Measurements from ENCODE around the gene ZXDC. TPM values are rescaled to one million over a fixed set of nuclear protein-coding genes. Genes with fewer than 3 reads are reported as not detected.

Gene ZXDC
- total RNA-seq, 1 experiment from 2014 or later: 37.2 TPM

GRCh38 chr3:126452213-126452612 lies 23.5 kb downstream of the ZXDC start:
- TF ChIP-seq CTCF (IDR thresholded peaks at IDR 0.05; ENCODE audit: unreplicated experiment): no peak
- H3K4me1 Mint-ChIP-seq (ENCODE audit: insufficient read depth, unreplicated experiment): no peaks in the 10 kb centered on the region
- no peaks in the 10 kb centered on the region for H3K27me3 Mint-ChIP-seq (ENCODE audit: insufficient read depth, unreplicated experiment)
- ChIA-PET CTCF (interaction anchor here (0.7 kb wide), 2 partner anchors 11 to 23 kb away, joined by 3 read pairs; no protein-coding TSS in a partner anchor), POLR2A (interaction anchor here (1.4 kb wide), 1 partner anchor 20 kb away, joined by 3 read pairs; no protein-coding TSS in a partner anchor)
- BruUV-seq (replicated peaks): no TSS peak
- H3K4me3 Mint-ChIP-seq (ENCODE audit: unreplicated experiment): no peak overlapping the region
- peaks cover 64% of the 10 kb centered on the region for H3K36me3 Mint-ChIP-seq (ENCODE audit: insufficient read depth, unreplicated experiment)
- DNase-seq (ENCODE audit: unreplicated experiment): no peak
- H3K27ac Mint-ChIP-seq (ENCODE audit: low read depth, unreplicated experiment): no peak overlapping the region
- intact Hi-C loops (cut with micrococcal nuclease): no loop called here
- no peaks in the 10 kb centered on the region for H3K9me3 Mint-ChIP-seq (ENCODE audit: unreplicated experiment)

GRCh38 chr3:126451511-126451910 lies 24.2 kb downstream of the ZXDC start:
- no peak for TF ChIP-seq CTCF (IDR thresholded peaks at IDR 0.05; ENCODE audit: unreplicated experiment)
- CTCF ChIA-PET: interaction anchor here (0.5 to 0.7 kb wide), 3 partner anchors 12 to 44 kb away, joined by 3 to 4 read pairs (median 3); no protein-coding TSS in a partner anchor
- no peaks in the 10 kb centered on the region for H3K9me3 Mint-ChIP-seq (ENCODE audit: unreplicated experiment)
- H3K36me3 Mint-ChIP-seq (ENCODE audit: insufficient read depth, unreplicated experiment): peaks cover 66% of the 10 kb centered on the region
- no TSS peak for BruUV-seq (replicated peaks)
- no peak overlapping the region for H3K4me3 Mint-ChIP-seq (ENCODE audit: unreplicated experiment)
- POLR2A ChIA-PET: interaction anchor here (1.1 kb wide), 1 partner anchor 21 kb away, joined by 4 read pairs; no protein-coding TSS in a partner anchor
- no peaks in the 10 kb centered on the region for H3K27me3 Mint-ChIP-seq (ENCODE audit: insufficient read depth, unreplicated experiment)
- no peak overlapping the region for H3K27ac Mint-ChIP-seq (ENCODE audit: low read depth, unreplicated experiment)
- DNase-seq (ENCODE audit: unreplicated experiment): no peak
- H3K4me1 Mint-ChIP-seq (ENCODE audit: insufficient read depth, unreplicated experiment): no peaks in the 10 kb centered on the region
- intact Hi-C loops (cut with micrococcal nuclease): no loop called here

GRCh38 chr3:126450744-126451143 lies 24.9 kb downstream of the ZXDC start:
- POLR2A ChIA-PET: interaction anchor here (1.1 kb wide), 1 partner anchor 21 kb away, joined by 4 read pairs; no protein-coding TSS in a partner anchor
- TF ChIP-seq CTCF (IDR thresholded peaks at IDR 0.05; ENCODE audit: unreplicated experiment): no peak

GRCh38 chr3:126450219-126450618 lies 25.5 kb downstream of the ZXDC start:
- intact Hi-C loops (cut with micrococcal nuclease): no loop called here
- ChIA-PET CTCF (interaction anchor here (0.9 kb wide), 1 partner anchor 58 kb away, joined by 3 read pairs; no protein-coding TSS in a partner anchor), POLR2A (no interaction called here)
- Mint-ChIP-seq H3K36me3 (ENCODE audit: insufficient read depth, unreplicated experiment) (peaks cover 53% of the 10 kb centered on the region), H3K27me3 (ENCODE audit: insufficient read depth, unreplicated experiment) (no peaks in the 10 kb centered on the region), H3K4me1 (ENCODE audit: insufficient read depth, unreplicated experiment) (no peaks in the 10 kb centered on the region), H3K4me3 (ENCODE audit: unreplicated experiment) (no peak overlapping the region), H3K9me3 (ENCODE audit: unreplicated experiment) (no peaks in the 10 kb centered on the region), H3K27ac (ENCODE audit: low read depth, unreplicated experiment) (no peak overlapping the region)
- BruUV-seq (replicated peaks): no TSS peak
- DNase-seq (ENCODE audit: unreplicated experiment): no peak
- TF ChIP-seq CTCF (IDR thresholded peaks at IDR 0.05; ENCODE audit: unreplicated experiment): no peak

More at GRCh38 chr3:126450744-126451143, 24.9 kb downstream of the ZXDC start:
- Mint-ChIP-seq H3K4me1 (ENCODE audit: insufficient read depth, unreplicated experiment) (no peaks in the 10 kb centered on the region), H3K4me3 (ENCODE audit: unreplicated experiment) (no peak overlapping the region), H3K9me3 (ENCODE audit: unreplicated experiment) (no peaks in the 10 kb centered on the region), H3K27me3 (ENCODE audit: insufficient read depth, unreplicated experiment) (no peaks in the 10 kb centered on the region), H3K36me3 (ENCODE audit: insufficient read depth, unreplicated experiment) (peaks cover 58% of the 10 kb centered on the region), H3K27ac (ENCODE audit: low read depth, unreplicated experiment) (no peak overlapping the region)
- no TSS peak for BruUV-seq (replicated peaks)
- no peak for DNase-seq (ENCODE audit: unreplicated experiment)
- CTCF ChIA-PET: interaction anchor here (0.9 kb wide), 1 partner anchor 58 kb away, joined by 3 read pairs; no protein-coding TSS in a partner anchor
- intact Hi-C loops (cut with micrococcal nuclease): no loop called here

Measured in MCF 10A (cell line).